Naive thymus-derived CD4-positive, alpha-beta T cell (primary cell): Measurements from ENCODE around the gene PBLD. TPM values are rescaled to one million over a fixed set of nuclear protein-coding genes. Genes with fewer than 3 reads are reported as not detected.
"Not testable (repeated sequence)": the region's sequence is repeated elsewhere in the genome, so short reads cannot be mapped to it uniquely, and the experiment has no call there.

Experiments
- ATAC-seq: fragments of 150-1000 bp; cut with Tn5 transposase; 2 replicates; pipeline ENCODE4 v1.10.0; 2021; ENCODE audit warnings: mild to moderate bottlenecking, moderate library complexity
- CTCF ChIA-PET: fragments of 350-600 bp; sonication (Branson Sonifier 250); formaldehyde crosslinking; loops from one replicate; lab custom pipeline; 2021; ENCODE audit warnings: antibody characterized with exemption; lab: Charles Lee
- POLR2A ChIA-PET: fragments of 350-600 bp; sonication (Branson Sonifier 250); formaldehyde crosslinking; loops from one replicate; lab custom pipeline; 2021; ENCODE audit warnings: antibody characterized with exemption, inconsistent platforms; lab: Charles Lee
- DNase-seq, 9 donors: peaks; one replicate each; pipeline versions ENCODE4 v3.0.0 to v3.0.0-alpha.2; 2020 to 2022; ENCODE audit warnings: mixed read lengths in 1 of 9
- H3K27ac ChIP-seq: one replicate; pipeline ENCODE4 v1.7.0; 2013; ENCODE audit warnings: mild to moderate bottlenecking, low read depth, low read length, moderate library complexity
- H3K27me3 ChIP-seq, 2 donors: one replicate each; pipeline ENCODE4 v1.7.0; 2013; ENCODE audit warnings: low read length in 2 of 2, mild to moderate bottlenecking in 2 of 2, moderate library complexity in 2 of 2; ENCODE audit not compliant: control insufficient read depth in 2 of 2, insufficient read depth in 2 of 2
- H3K36me3 ChIP-seq, 3 experiments: 1 replicate in 2 of 3; 2 replicates in 1 of 3; pipeline ENCODE4 v1.7.0; 2013; ENCODE audit warnings: low read length in 3 of 3, mild to moderate bottlenecking in 3 of 3, moderate library complexity in 1 of 3; ENCODE audit not compliant: insufficient read depth in 3 of 3, control insufficient read depth in 2 of 3
- H3K4me1 ChIP-seq, 2 donors: one replicate each; pipeline ENCODE4 v1.7.0; 2013; ENCODE audit warnings: low read length in 2 of 2, mild to moderate bottlenecking in 2 of 2, moderate library complexity in 1 of 2; ENCODE audit not compliant: control insufficient read depth in 2 of 2, insufficient read depth in 2 of 2
- H3K4me3 ChIP-seq: 2 replicates; pipeline ENCODE4 v1.7.0; 2013; ENCODE audit warnings: mild to moderate bottlenecking, low read length
- H3K9me3 ChIP-seq, 3 experiments: 1 replicate in 2 of 3; 2 replicates in 1 of 3; pipeline ENCODE4 v1.7.0; 2013; ENCODE audit warnings: low read length in 3 of 3; ENCODE audit not compliant: control insufficient read depth in 2 of 3
- H3K27ac Mint-ChIP-seq, 9 donors: one replicate each; pipeline ENCODE4 v1.8.0; 2020 to 2022; ENCODE audit warnings: mixed read lengths in 9 of 9, mild to moderate bottlenecking in 8 of 9, moderate library complexity in 5 of 9, inconsistent platforms in 2 of 9
- H3K27me3 Mint-ChIP-seq, 5 donors: one replicate each; pipeline ENCODE4 v1.8.0; 2021 to 2022; ENCODE audit warnings: mixed read lengths in 5 of 5, mild to moderate bottlenecking in 1 of 5
- H3K36me3 Mint-ChIP-seq, 5 donors: one replicate each; pipeline ENCODE4 v1.8.0; 2020 to 2022; ENCODE audit warnings: mixed read lengths in 5 of 5, mild to moderate bottlenecking in 3 of 5, inconsistent platforms in 1 of 5
- H3K4me1 Mint-ChIP-seq, 7 donors: one replicate each; pipeline ENCODE4 v1.8.0; 2020 to 2022; ENCODE audit warnings: mixed read lengths in 7 of 7, mild to moderate bottlenecking in 3 of 7, inconsistent platforms in 1 of 7
- H3K4me3 Mint-ChIP-seq, 10 donors: one replicate each; pipeline ENCODE4 v1.8.0; 2020 to 2022; ENCODE audit warnings: mild to moderate bottlenecking in 10 of 10, mixed read lengths in 10 of 10, moderate library complexity in 6 of 10, inconsistent platforms in 2 of 10
- H3K9me3 Mint-ChIP-seq, 11 donors: one replicate each; pipeline ENCODE4 v1.8.0; 2020 to 2022; ENCODE audit warnings: mixed read lengths in 11 of 11, mild to moderate bottlenecking in 4 of 11, inconsistent platforms in 1 of 11, moderate library complexity in 1 of 11
- intact Hi-C, 2 donors: fragments of 100-400 bp; cut with micrococcal nuclease; formaldehyde crosslinking; loops; one replicate each; pipeline ENCODE4 v1.15.1; 2023
- polyA plus RNA-seq, 2 donors: library from polyadenylated mRNA; unstranded; fragments of 300-500 nt; fragmentation: Illumina TruSeq; gene quantifications; one replicate each; pipeline ENCODE4 v1.2.3, GENCODE V29; 2021
- total RNA-seq, 6 experiments: library from RNA in 5 of 6; stranded (reverse) in 5 of 6; gene quantifications; 1 replicate in 5 of 6; 2 replicates in 1 of 6; pipeline ENCODE4 v1.2.3 and lab custom pipeline; 2021 to 2026

PBLD gene
- total and polyA plus RNA-seq, 7 experiments from 2014 or later = 0.72 to 3.5 (median 1.5) TPM

DNA sequence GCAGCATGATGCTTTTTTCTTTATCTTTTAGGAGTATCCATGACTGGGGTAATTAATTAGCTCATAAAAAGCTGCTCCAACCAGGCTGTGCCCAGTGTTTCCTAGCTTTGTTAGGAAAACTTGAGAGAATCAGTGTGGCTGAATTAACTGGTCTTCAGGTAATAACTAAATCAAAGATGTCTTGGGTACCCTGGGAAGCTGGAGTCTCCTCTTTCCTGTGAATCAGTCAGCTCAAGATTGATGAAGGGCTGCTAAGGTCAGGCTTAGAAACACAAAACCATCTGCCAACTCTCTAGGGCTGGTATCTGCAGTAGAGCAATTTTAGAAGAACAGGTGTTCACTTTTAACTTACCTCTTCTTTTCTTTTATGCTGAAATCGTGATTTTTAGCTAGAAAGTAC, 79.4 kb downstream of the PBLD start:
- H3K27ac ChIP-seq = no peak overlapping the region
- POLR2A ChIA-PET = interaction anchor here (0.6 kb wide), 1 partner anchor 76 kb away, joined by 3 read pairs; no protein-coding TSS in a partner anchor
- CTCF ChIA-PET = interaction anchor here (0.7 kb wide), 1 partner anchor 50 kb away, joined by 3 read pairs; no protein-coding TSS in a partner anchor

DNA sequence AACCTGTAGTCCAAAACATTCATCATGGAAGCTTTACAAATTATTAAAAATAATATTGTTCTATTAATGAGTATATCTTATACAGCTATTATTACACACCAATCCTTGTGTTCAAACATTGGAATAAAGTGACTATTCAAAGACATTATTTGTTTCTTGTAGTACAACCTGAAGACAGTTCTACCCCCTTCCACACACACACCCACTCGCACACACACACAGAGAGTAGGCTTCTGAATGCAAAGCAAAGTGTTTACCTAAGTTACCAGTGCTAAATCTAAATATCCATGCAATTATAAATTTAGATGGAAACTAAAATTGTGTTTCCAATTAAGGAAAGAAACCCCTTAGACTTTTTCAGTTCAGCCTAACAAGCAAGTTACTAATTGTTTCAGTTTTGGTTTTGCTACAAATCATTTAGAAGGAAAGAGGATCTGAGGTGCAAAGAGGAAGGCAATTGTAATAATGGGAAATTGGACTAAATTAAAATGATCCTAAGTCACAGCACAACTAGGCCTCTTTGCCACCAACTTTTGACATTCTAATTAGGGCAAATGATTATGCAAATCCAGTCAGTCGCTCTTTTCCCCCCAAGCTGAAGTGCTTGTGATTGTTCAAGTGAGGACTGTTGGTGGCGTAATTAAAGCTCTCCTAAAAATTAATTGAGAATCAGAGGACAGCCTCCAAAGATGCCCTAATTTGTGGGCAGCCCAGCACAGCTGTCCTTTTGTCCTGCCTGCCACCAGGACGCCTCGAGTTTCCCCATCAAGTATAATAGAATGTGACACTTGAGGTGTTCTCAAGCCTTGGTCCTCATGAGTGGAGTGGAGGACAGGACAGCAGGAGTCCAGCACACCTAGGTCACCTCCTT, 80.9 kb downstream of the PBLD start:
- ATAC-seq (no peak), DNase-seq (no peak)
- H3K36me3 Mint-ChIP-seq = no peaks in the 10 kb centered on the region
- H3K9me3 ChIP-seq = no peaks in the 10 kb centered on the region
- CTCF ChIA-PET = no interaction called here
- H3K4me3 Mint-ChIP-seq = no peak overlapping the region
- H3K27ac Mint-ChIP-seq = no peak overlapping the region
- no peak overlapping the region for H3K27ac ChIP-seq
- no peak overlapping the region for H3K4me3 ChIP-seq
- peaks cover 0 to 9% (median 6%) of the 10 kb centered on the region in 5 donors for H3K27me3 Mint-ChIP-seq
- H3K27me3 ChIP-seq = no peaks in the 10 kb centered on the region
- POLR2A ChIA-PET = no interaction called here
- intact Hi-C loops = no loop called here
- no peaks in the 10 kb centered on the region for H3K36me3 ChIP-seq
- peaks cover 0 to 3% (median 0%) of the 10 kb centered on the region in 7 donors for H3K4me1 Mint-ChIP-seq
- no peaks in the 10 kb centered on the region for H3K4me1 ChIP-seq
- no peaks in the 10 kb centered on the region for H3K9me3 Mint-ChIP-seq

More for the DNA sequence above, 79.4 kb downstream of the PBLD start:
- H3K36me3 Mint-ChIP-seq = no peaks in the 10 kb centered on the region
- no peaks in the 10 kb centered on the region for H3K27me3 ChIP-seq
- H3K27ac Mint-ChIP-seq = no peak overlapping the region
- intact Hi-C loops = no loop called here
- no peak overlapping the region for H3K4me3 Mint-ChIP-seq
- H3K4me3 ChIP-seq = no peak overlapping the region
- peaks cover 0 to 3% (median 0%) of the 10 kb centered on the region in 7 donors for H3K4me1 Mint-ChIP-seq
- H3K36me3 ChIP-seq = no peaks in the 10 kb centered on the region
- DNase-seq (no peak), ATAC-seq (no peak)
- H3K9me3 ChIP-seq = no peaks in the 10 kb centered on the region
- peaks cover 0 to 13% (median 8%) of the 10 kb centered on the region in 5 donors for H3K27me3 Mint-ChIP-seq
- no peaks in the 10 kb centered on the region for H3K4me1 ChIP-seq
- no peaks in the 10 kb centered on the region for H3K9me3 Mint-ChIP-seq

DNA sequence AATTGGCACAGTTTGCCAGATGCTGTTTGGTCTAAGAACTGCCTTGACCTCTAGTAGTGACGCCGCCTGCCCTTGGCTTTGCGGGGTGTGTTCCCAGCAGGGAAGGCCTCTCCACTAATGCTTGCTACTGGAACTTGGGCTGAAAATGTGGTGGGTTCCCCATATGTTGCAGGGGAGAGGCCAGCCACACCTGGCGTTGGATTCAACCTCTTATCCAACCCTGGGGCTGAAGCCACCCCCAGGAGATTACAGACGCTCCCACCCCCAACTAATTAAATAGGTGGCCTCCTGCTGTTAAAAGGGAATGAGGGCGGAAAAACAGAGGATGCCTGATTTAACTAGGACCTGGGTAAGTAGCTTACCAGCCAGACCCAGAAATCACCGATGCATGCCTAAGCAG, 81.6 kb downstream of the PBLD start:
- DNase-seq = no peak
- Histone ChIP-seq H3K4me1 (no peaks in the 10 kb centered on the region), H3K9me3 (no peaks in the 10 kb centered on the region), H3K4me3 (no peak overlapping the region), H3K27ac (no peak overlapping the region), H3K27me3 (no peaks in the 10 kb centered on the region), H3K36me3 (no peaks in the 10 kb centered on the region)
- no peak for ATAC-seq
- intact Hi-C loops = no loop called here
- no peaks in the 10 kb centered on the region for H3K36me3 Mint-ChIP-seq
- H3K4me3 Mint-ChIP-seq = no peak overlapping the region
- H3K27me3 Mint-ChIP-seq = peaks cover 0 to 8% (median 0%) of the 10 kb centered on the region in 5 donors
- no peaks in the 10 kb centered on the region for H3K9me3 Mint-ChIP-seq
- CTCF ChIA-PET = no interaction called here
- POLR2A ChIA-PET = no interaction called here
- peaks cover 0 to 3% (median 0%) of the 10 kb centered on the region in 7 donors for H3K4me1 Mint-ChIP-seq
- no peak overlapping the region for H3K27ac Mint-ChIP-seq

DNA sequence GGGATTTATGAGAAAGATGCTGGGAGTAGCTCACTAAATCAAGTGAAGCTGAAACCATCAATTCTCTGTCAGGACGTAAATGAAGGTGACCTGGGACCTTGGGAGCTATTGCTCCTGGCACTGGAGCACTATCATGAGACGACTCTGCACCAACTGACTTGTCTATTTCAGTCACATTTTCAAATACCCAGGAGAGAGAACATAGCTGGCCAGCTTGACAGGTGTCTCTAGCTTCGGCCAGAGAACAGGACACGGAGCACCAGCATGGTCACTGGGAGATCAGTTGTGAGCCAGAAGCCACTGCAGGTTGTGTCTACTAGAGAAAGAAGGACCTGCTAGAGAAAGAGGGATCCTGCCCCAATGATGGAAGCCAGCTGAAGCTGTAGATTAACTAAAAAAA, 83.4 kb downstream of the PBLD start:
- Histone ChIP-seq H3K4me1 (no peaks in the 10 kb centered on the region), H3K9me3 (no peaks in the 10 kb centered on the region), H3K4me3 (no peak overlapping the region), H3K27me3 (no peaks in the 10 kb centered on the region), H3K36me3 (no peaks in the 10 kb centered on the region), H3K27ac (no peak overlapping the region)
- no peak overlapping the region for H3K27ac Mint-ChIP-seq
- POLR2A ChIA-PET = no interaction called here
- no peak for ATAC-seq
- peaks cover 0 to under 1% (median 0%) of the 10 kb centered on the region in 5 donors for H3K27me3 Mint-ChIP-seq
- CTCF ChIA-PET = no interaction called here
- H3K9me3 Mint-ChIP-seq = no peaks in the 10 kb centered on the region
- H3K4me3 Mint-ChIP-seq = no peak overlapping the region
- peaks cover 0 to 3% (median 0%) of the 10 kb centered on the region in 7 donors for H3K4me1 Mint-ChIP-seq
- intact Hi-C loops = no loop called here
- no peaks in the 10 kb centered on the region for H3K36me3 Mint-ChIP-seq
- DNase-seq = no peak

DNA sequence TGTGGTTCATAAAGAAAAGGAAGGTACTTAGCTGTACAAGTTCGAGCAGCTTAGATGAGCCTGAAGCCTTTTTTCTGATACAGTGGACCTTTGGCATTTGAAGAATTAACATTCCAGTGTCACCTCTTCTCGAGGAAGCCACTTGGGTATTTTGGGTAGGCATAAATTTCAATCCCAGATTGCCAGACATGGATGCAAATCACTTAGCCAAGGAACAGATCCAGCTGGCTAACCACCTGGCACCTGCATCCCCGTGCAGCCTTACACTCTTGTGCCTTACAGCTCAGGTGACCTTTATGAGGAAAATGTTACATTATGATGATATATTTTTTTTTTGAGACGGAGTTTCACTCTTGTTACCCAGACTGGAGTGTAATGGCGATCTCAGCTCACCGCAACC, 84.8 kb downstream of the PBLD start:
- Histone ChIP-seq H3K36me3 (no peaks in the 10 kb centered on the region), H3K4me3 (no peak overlapping the region), H3K4me1 (no peaks in the 10 kb centered on the region), H3K27ac (no peak overlapping the region), H3K27me3 (no peaks in the 10 kb centered on the region), H3K9me3 (no peaks in the 10 kb centered on the region)
- intact Hi-C loops = no loop called here
- no peak overlapping the region for H3K4me3 Mint-ChIP-seq
- H3K27me3 Mint-ChIP-seq = peaks cover 0 to 5% (median 0%) of the 10 kb centered on the region in 5 donors
- no peaks in the 10 kb centered on the region for H3K36me3 Mint-ChIP-seq
- DNase-seq = no peak
- CTCF ChIA-PET = no interaction called here
- no peak for ATAC-seq
- H3K4me1 Mint-ChIP-seq = peaks cover 0 to 3% (median 0%) of the 10 kb centered on the region in 7 donors
- POLR2A ChIA-PET = no interaction called here
- H3K27ac Mint-ChIP-seq = no peak overlapping the region
- no peaks in the 10 kb centered on the region for H3K9me3 Mint-ChIP-seq

DNA sequence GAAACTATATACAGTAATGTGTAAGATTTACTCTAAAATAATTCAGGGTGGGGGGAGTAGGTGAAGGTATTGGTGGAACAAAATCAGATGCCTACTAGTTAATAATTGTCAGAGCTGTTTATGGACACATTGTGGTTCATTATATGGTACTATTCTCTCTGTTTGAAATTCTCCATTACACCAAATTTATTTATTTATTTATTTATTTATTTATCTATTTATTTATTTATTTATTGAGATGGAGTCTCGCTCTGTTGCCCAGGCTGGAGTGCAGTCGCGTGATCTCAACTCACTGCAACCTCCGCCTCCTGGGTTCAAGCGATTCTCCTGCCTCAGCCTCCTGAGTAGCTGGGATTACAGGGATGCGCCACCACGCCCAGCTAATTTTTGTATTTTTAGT, 86.3 kb downstream of the PBLD start:
- H3K27me3 ChIP-seq, H3K27ac Mint-ChIP-seq, H3K4me1 Mint-ChIP-seq, H3K9me3 ChIP-seq, H3K4me3 Mint-ChIP-seq, DNase-seq, ATAC-seq, H3K36me3 Mint-ChIP-seq, CTCF ChIA-PET, H3K4me3 ChIP-seq, H3K27me3 Mint-ChIP-seq, H3K4me1 ChIP-seq, POLR2A ChIA-PET, H3K27ac ChIP-seq, H3K36me3 ChIP-seq, intact Hi-C loops, H3K9me3 Mint-ChIP-seq: not testable (repeated sequence)

DNA sequence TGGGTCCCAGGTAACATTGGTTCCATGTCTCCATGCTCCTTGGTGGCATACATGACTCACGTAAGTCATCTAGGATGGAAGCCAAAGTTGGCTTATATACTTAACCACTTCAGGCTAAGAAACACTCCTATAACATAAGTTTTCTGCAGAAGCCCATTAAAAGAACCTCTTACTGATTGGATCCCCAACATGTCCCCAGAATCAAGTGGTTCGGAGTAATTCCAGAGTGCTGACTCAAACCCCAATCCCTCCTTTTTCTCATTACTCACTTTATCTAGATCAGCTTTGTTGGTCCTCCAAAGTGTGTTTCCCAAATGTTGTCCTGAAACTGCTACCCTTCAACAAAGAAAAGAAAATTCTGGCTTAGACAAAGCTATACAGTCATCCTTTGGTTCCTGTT, 90.7 kb downstream of the PBLD start:
- no peaks in the 10 kb centered on the region for H3K9me3 Mint-ChIP-seq
- H3K4me1 ChIP-seq = no peaks in the 10 kb centered on the region
- no peak overlapping the region for H3K4me3 Mint-ChIP-seq
- no peaks in the 10 kb centered on the region for H3K27me3 ChIP-seq
- no peaks in the 10 kb centered on the region for H3K4me1 Mint-ChIP-seq
- H3K27me3 Mint-ChIP-seq = peaks cover 0 to 5% (median 0%) of the 10 kb centered on the region in 5 donors
- H3K9me3 ChIP-seq = no peaks in the 10 kb centered on the region
- H3K27ac Mint-ChIP-seq = no peak overlapping the region
- no peak overlapping the region for H3K27ac ChIP-seq
- no peak overlapping the region for H3K4me3 ChIP-seq
- intact Hi-C loops = no loop called here
- CTCF ChIA-PET = no interaction called here
- no peak for ATAC-seq
- H3K36me3 ChIP-seq = no peaks in the 10 kb centered on the region
- no peak for DNase-seq
- POLR2A ChIA-PET = no interaction called here
- no peaks in the 10 kb centered on the region for H3K36me3 Mint-ChIP-seq
